Activated B cell treated with CpG ODN at 0.5 μM for 24 hours (primary cell): Measurements from ENCODE around the gene TMEM123. TPM values are rescaled to one million over a fixed set of nuclear protein-coding genes. Genes with fewer than 3 reads are reported as not detected.

Source experiments
- ATAC-seq: fragments of 200-7000 bp; cut with Tn5 transposase; one replicate; pipeline ENCODE4 v1.10.0; 2021; ENCODE audit warnings: low read depth, mild to moderate bottlenecking, moderate library complexity
- CTCF ChIA-PET: fragments of 350-600 bp; sonication (Branson Sonifier 250); formaldehyde crosslinking; loops from one replicate; lab custom pipeline; 2021; ENCODE audit warnings: antibody characterized with exemption; lab: Charles Lee
- POLR2A ChIA-PET: fragments of 350-600 bp; sonication (Branson Sonifier 250); formaldehyde crosslinking; loops from one replicate; lab custom pipeline; 2021; ENCODE audit warnings: antibody characterized with exemption; lab: Charles Lee
- DNase-seq: peaks from one replicate; pipeline ENCODE4 v3.0.0; 2022
- H3K27ac Mint-ChIP-seq: one replicate; pipeline ENCODE4 v1.8.0; 2020; ENCODE audit warnings: mixed read lengths
- H3K27me3 Mint-ChIP-seq: one replicate; pipeline ENCODE4 v1.8.0; 2021; ENCODE audit warnings: mixed read lengths
- H3K36me3 Mint-ChIP-seq: one replicate; pipeline ENCODE4 v1.8.0; 2021; ENCODE audit warnings: low read depth, mixed read lengths
- H3K4me1 Mint-ChIP-seq: one replicate; pipeline ENCODE4 v1.8.0; 2021; ENCODE audit warnings: mixed read lengths
- H3K4me3 Mint-ChIP-seq: one replicate; pipeline ENCODE4 v1.8.0; 2020; ENCODE audit warnings: mild to moderate bottlenecking, mixed read lengths
- H3K9me3 Mint-ChIP-seq: one replicate; pipeline ENCODE4 v1.8.0; 2020; ENCODE audit warnings: mixed read lengths
- CTCF ChIP-seq: fragments of 200-600 bp; IDR thresholded peaks from one replicate; pipeline ENCODE4 v1.8.0; 2022; ENCODE audit warnings: antibody characterized with exemption, mild to moderate bottlenecking
- intact Hi-C: fragments of 100-400 bp; cut with micrococcal nuclease; formaldehyde crosslinking; loops from one replicate; pipeline ENCODE4 v1.15.1; 2024
- total RNA-seq: library from RNA; stranded (reverse); gene quantifications from 2 replicates; pipeline ENCODE4 v1.2.3, GENCODE V29; 2022

TMEM123 gene
- total RNA-seq, 1 donor from 2014 or later = 191 TPM

DNA sequence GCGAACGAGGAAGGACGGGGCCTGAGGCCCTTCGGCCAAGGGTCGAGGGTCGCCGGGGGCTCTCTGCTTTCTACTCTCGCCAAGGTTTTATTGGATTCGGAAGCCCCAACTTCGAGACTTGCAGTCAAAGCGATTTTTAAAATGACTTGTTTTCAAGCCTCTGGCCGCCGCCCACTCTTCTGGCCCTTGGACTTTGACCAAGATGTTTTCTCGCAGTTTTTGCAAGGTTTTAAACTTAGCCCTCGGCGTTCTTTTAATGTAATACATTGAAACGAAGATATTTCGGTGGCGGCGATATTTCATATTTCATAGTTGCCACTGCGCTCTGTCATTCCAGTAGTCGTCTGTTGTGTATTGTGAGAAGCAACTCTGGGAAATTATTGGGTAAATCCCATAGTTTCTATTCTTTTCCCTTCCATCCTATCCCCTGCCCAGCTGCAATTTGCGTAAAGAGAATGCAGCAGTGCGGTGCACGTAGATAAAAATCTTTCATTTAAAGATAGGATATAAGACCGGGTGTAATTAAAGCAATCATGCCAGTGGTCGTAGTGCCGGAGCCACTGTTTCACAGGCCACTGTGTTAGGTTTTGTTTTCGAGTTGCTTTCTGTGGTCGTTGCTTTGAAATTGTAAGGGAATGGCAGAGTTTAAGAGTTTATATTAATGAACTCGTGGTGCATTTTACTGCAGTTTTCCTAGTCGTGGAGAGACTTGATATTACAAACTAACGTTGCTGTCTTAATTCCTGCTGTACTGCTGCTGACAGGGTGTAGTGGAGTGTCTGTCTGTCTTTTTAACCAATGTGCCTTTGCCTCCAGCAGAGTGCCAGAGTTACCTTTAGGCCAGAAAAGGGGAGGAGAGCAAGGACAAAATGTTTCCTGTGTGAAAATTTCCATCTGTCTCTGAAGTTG is 104.8 kb downstream of the TMEM123 start:
- peak; percentile 0 for ATAC-seq
- H3K4me3 Mint-ChIP-seq = peak overlapping the region; percentile 93
- DNase-seq = no peak
- H3K36me3 Mint-ChIP-seq = peaks cover 43% of the 10 kb centered on the region
- intact Hi-C loops = loop anchor here (1.0 to 2.0 kb wide), 10 partner anchors 30 to 433 kb away; partner anchors contain the start of genes BIRC3 and CEP126
- H3K27me3 Mint-ChIP-seq = no peaks in the 10 kb centered on the region
- H3K4me1 Mint-ChIP-seq = peaks cover 37% of the 10 kb centered on the region
- CTCF ChIA-PET = interaction anchor here (0.8 to 3.1 kb wide), 5 partner anchors 19 to 265 kb away, joined by 3 to 17 read pairs (median 7); no protein-coding TSS in a partner anchor
- peak overlapping the region; percentile 95 for H3K27ac Mint-ChIP-seq
- H3K9me3 Mint-ChIP-seq = no peaks in the 10 kb centered on the region
- TF ChIP-seq CTCF = no peak
- POLR2A ChIA-PET = interaction anchor here (0.6 to 3.5 kb wide), 12 partner anchors 8 to 265 kb away, joined by 3 to 23 read pairs (median 5); no protein-coding TSS in a partner anchor

GRCh38 chr11:102346748-102347461 is 105.7 kb downstream of the TMEM123 start, which contains the start of gene BIRC2:
TSS of gene BIRC2 (plus strand) at chr11:102347214. CDS start at chr11:102349855, 2,641 bp downstream.
- Mint-ChIP-seq H3K4me1 (peaks cover 38% of the 10 kb centered on the region), H3K36me3 (peaks cover 39% of the 10 kb centered on the region), H3K4me3 (peak within 1 kb of the TSS; percentile 93), H3K27ac (peak within 1 kb of the TSS; percentile 95), H3K9me3 (no peaks in the 10 kb centered on the region), H3K27me3 (no peaks in the 10 kb centered on the region)
- POLR2A ChIA-PET = interaction anchor here (0.5 to 3.5 kb wide), 17 partner anchors 9 to 256 kb away, joined by 3 to 23 read pairs (median 4); no protein-coding TSS in a partner anchor
- peak; percentile 98 for DNase-seq
- ATAC-seq = peak; percentile 86
- no peak for TF ChIP-seq CTCF
- intact Hi-C loops = loop anchor here (1.0 to 2.0 kb wide), 10 partner anchors 30 to 432 kb away; partner anchors contain the start of genes BIRC3 and CEP126
- CTCF ChIA-PET = interaction anchor here (0.8 to 2.2 kb wide), 3 partner anchors 29 to 105 kb away, joined by 3 to 7 read pairs (median 4); no protein-coding TSS in a partner anchor

- Mint-ChIP-seq H3K27me3 (no peaks in the 10 kb centered on the region), H3K4me3 (peak overlapping the region; percentile 93), H3K9me3 (no peaks in the 10 kb centered on the region), H3K36me3 (peaks cover 34% of the 10 kb centered on the region), H3K4me1 (peaks cover 41% of the 10 kb centered on the region), H3K27ac (peak overlapping the region; percentile 95)
- ATAC-seq (no peak), DNase-seq (no peak)
- intact Hi-C loops = loop anchor here (2.0 kb wide), 1 partner anchor 432 kb away; the partner anchor contains the start of gene CEP126
- CTCF ChIA-PET = interaction anchor here (1.2 to 2.2 kb wide), 2 partner anchors 58 to 105 kb away, joined by 4 to 7 read pairs; no protein-coding TSS in a partner anchor
- POLR2A ChIA-PET = interaction anchor here (1.1 to 3.5 kb wide), 5 partner anchors 14 to 58 kb away, joined by 4 to 23 read pairs (median 7); no protein-coding TSS in a partner anchor
- no peak for TF ChIP-seq CTCF
These were observed 106.2 kb downstream of the TMEM123 start for GRCh38 chr11:102346456-102346747.

Other genes with a start within 250 kb of the TMEM123 start
- gene BIRC3, start 135.3 kb downstream of the TMEM123 start, total RNA-seq = 236 and 270 TPM in 2 replicates
- 27.1 and 34.9 TPM in 2 replicates for gene BIRC2, start 105.6 kb downstream of the TMEM123 start, total RNA-seq
- not detected in 2 replicates for gene MMP7, start 78.0 kb upstream of the TMEM123 start, total RNA-seq
- not detected in 2 replicates for gene MMP20, start 172.6 kb upstream of the TMEM123 start, total RNA-seq